Measurements from ENCODE around the gene RSPH9.
"Not testable (repeated sequence)": the region's sequence is repeated elsewhere in the genome, so short reads cannot be mapped to it uniquely, and the experiment has no call there.

Gene RSPH9

GRCh38 chr6:43629505-43630300 lies 15.1 kb upstream of the RSPH9 start:
- DNase-seq = peak; percentile 95 to 98

GRCh38 chr6:43630980-43631619 lies 13.7 kb upstream of the RSPH9 start:
- no peak for DNase-seq

- not testable (repeated sequence) for DNase-seq
These were observed 11.8 kb upstream of the RSPH9 start for GRCh38 chr6:43633002-43633401.

- DNase-seq = no peak
These were observed 10.0 kb upstream of the RSPH9 start for GRCh38 chr6:43634702-43635303.

GRCh38 chr6:43635387-43636307 lies 9.2 kb upstream of the RSPH9 start, which contains the start of gene MAD2L1BP:
MAD2L1BP (plus strand) TSS chr6:43635840; CDS start chr6:43635876, 36 bp downstream.
- DNase-seq = peak; percentile 49 to 88

GRCh38 chr6:43636308-43636659 lies 8.6 kb upstream of the RSPH9 start:
- DNase-seq = no peak

GRCh38 chr6:43639984-43640800 lies 4.6 kb upstream of the RSPH9 start:
- no peak for DNase-seq

GRCh38 chr6:43645613-43645964 lies 753 bp downstream of the RSPH9 start:
- no peak for DNase-seq

GRCh38 chr6:43647613-43648012 lies 2.8 kb downstream of the RSPH9 start:
- no peak for DNase-seq

- DNase-seq = no peak
These were observed 3.4 kb downstream of the RSPH9 start for GRCh38 chr6:43648248-43648647.

GRCh38 chr6:43652822-43653221 lies 8.0 kb downstream of the RSPH9 start:
- not testable (repeated sequence) for DNase-seq

GRCh38 chr6:43657221-43657802 lies 12.5 kb downstream of the RSPH9 start:
- no peak for DNase-seq

GRCh38 chr6:43658161-43658560 lies 13.3 kb downstream of the RSPH9 start:
- DNase-seq = no peak

GRCh38 chr6:43662948-43663347 lies 18.1 kb downstream of the RSPH9 start:
- DNase-seq = not testable (repeated sequence)

- DNase-seq = no peak
These were observed 20.5 kb downstream of the RSPH9 start for GRCh38 chr6:43665376-43665775.

- no peak for DNase-seq
These were observed 21.5 kb downstream of the RSPH9 start for GRCh38 chr6:43666196-43666920.

- DNase-seq = peak; percentile 61 to 74
These were observed 22.7 kb downstream of the RSPH9 start for GRCh38 chr6:43667245-43668150.

GRCh38 chr6:43668151-43669028 lies 23.6 kb downstream of the RSPH9 start:
- DNase-seq = no peak

All from NCI-H446 (cell line).